ENCODE results near the gene CST11.
"Not testable (repeated sequence)": the region's sequence is repeated elsewhere in the genome, so short reads cannot be mapped to it uniquely, and the experiment has no call there.

Gene CST11

DNA sequence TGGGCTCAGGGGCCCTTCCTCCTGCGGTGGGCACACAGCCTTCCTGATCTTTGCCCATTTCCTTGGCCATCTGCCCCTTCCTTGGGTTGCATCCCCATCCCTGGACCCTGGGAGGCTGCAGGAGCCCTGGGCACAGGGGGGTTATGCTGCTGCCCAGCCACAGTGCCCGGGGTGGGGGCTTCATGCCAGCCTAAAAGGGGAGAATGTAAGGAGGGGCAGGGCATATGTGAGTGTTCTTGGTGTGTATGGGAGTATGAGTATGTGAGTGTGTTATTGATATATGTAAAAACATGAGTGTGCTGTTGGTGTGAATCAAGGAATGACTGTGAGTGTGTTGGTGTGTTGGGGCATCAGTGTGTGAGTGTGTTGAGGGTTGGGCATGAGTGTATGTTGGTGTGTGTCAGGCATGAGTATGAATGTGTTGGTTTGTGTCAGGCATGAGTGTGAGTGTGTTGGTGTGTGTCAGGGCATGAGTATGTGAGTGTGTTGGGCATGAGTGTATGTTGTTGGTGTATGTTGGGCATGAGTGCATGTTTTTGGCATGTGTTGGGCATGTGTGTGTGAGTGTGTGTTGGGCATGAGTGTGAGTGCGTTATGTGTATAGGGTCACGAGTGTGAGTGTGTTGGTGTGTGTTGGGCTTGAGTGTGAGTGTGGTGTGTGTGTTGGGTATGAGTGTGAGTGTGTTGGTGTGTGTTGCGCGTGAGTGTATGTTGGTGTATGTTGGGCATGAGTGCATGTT is 23.5 kb upstream of the CST11 start:
- Histone ChIP-seq H3K27me3 (replicated peaks) (no peaks in the 10 kb centered on the region), H3K27ac (no peak overlapping the region), H3K4me3 (ENCODE audit: low read depth, low read length) (no peak overlapping the region), H3K36me3 (replicated peaks) (no peaks in the 10 kb centered on the region)
- no peak for DNase-seq
- TF ChIP-seq, protein P1, sequence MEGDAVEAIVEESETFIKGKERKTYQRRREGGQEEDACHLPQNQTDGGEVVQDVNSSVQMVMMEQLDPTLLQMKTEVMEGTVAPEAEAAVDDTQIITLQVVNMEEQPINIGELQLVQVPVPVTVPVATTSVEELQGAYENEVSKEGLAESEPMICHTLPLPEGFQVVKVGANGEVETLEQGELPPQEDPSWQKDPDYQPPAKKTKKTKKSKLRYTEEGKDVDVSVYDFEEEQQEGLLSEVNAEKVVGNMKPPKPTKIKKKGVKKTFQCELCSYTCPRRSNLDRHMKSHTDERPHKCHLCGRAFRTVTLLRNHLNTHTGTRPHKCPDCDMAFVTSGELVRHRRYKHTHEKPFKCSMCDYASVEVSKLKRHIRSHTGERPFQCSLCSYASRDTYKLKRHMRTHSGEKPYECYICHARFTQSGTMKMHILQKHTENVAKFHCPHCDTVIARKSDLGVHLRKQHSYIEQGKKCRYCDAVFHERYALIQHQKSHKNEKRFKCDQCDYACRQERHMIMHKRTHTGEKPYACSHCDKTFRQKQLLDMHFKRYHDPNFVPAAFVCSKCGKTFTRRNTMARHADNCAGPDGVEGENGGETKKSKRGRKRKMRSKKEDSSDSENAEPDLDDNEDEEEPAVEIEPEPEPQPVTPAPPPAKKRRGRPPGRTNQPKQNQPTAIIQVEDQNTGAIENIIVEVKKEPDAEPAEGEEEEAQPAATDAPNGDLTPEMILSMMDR (IDR thresholded peaks at IDR 0.05; ENCODE audit: low read depth, low read length, missing control alignments) = no peak
- in situ Hi-C loops (cut with HindIII; ENCODE audit: low pct_ligation_motif_present, low sequenced_read_pairs) = no loop called here

DNA sequence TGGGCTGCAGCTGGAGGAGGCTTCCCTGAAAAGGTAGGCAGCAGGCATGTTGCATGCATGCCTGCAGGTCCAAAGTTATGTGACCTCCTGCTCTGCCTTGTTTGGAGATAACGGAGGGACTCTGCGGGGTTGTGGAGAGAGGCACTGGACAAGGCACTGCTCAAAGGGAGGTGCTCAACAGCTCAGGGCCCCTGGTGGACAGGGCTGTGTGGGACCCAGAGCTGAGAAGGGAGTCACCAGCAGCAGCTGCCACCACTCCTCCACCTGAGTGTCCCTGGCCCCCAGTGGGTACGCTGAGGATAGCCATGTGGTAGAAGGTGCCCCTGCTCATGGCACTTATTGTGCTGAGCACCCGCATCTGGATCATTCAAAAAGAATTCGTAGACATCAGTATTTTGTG is 22.7 kb upstream of the CST11 start:
- no peak overlapping the region for H3K4me3 ChIP-seq (ENCODE audit: low read depth, low read length)
- no peaks in the 10 kb centered on the region for H3K27me3 ChIP-seq (replicated peaks)
- TF ChIP-seq, protein P1 (IDR thresholded peaks at IDR 0.05; ENCODE audit: low read depth, low read length, missing control alignments) = no peak
- in situ Hi-C loops (cut with HindIII; ENCODE audit: low pct_ligation_motif_present, low sequenced_read_pairs) = no loop called here
- H3K27ac ChIP-seq = no peak overlapping the region
- H3K36me3 ChIP-seq (replicated peaks) = no peaks in the 10 kb centered on the region
- DNase-seq = no peak

DNA sequence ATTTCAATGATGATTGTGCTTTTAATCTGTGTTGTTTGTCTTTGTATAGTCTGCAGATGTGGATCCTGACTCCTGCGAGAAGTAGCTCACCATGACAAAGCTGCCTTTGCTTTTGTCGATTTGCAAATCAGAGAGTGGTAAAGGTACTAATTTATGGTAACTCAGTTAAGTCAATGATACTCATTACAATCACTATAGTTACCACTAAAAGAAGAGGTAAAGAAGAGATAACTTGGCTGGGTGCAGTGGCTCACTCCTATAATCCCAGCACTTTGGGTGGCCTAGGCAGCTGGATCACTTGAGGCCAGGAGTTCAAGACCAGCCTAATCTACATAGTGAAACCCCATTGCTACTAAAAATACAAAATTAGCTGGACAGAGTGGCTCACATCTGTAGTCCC is 20.6 kb upstream of the CST11 start:
- H3K27me3 ChIP-seq (replicated peaks); DNase-seq; H3K4me3 ChIP-seq (ENCODE audit: low read depth, low read length); H3K36me3 ChIP-seq (replicated peaks); in situ Hi-C loops (cut with HindIII; ENCODE audit: low pct_ligation_motif_present, low sequenced_read_pairs); H3K27ac ChIP-seq: not testable (repeated sequence)

DNA sequence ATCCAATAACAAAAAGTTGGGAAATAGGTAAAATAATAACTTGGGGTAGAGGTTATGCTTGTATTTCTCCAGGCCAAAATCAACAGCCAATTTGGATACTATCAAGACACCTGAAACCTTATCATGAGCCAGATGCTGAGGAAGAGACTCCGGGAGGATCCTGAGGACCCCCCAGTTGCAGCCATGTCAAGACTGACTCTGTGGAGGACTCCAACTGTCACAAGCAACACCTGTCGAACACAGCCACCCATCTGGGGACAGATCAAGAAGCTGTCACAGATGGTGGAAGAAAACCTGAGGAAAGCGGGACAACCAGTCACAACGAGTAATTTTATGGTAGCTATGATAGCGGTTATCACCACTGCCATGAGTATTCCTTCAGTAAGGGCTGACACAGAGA is 19.6 kb upstream of the CST11 start:
- H3K4me3 ChIP-seq (ENCODE audit: low read depth, low read length); in situ Hi-C loops (cut with HindIII; ENCODE audit: low pct_ligation_motif_present, low sequenced_read_pairs); H3K27me3 ChIP-seq (replicated peaks); H3K27ac ChIP-seq; DNase-seq; H3K36me3 ChIP-seq (replicated peaks): not testable (repeated sequence)

DNA sequence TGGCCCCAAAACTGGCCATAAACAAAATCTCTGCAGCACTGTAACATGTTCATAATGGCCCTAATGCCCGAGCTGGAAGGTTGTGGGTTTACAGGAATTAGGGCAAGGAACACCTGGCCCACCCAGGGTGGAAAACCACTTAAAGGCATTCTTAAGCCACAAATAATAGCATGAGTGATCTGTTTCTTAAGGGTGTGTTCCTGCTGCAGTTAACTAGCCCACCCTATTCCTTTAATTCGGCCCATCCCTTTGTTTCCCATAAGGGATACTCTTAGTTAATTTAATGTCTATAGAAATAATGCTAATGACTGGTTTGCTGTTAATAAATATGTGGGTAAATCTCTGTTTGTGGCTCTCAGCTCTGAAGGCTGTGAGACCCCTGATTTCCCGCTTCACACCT is 14.3 kb upstream of the CST11 start:
- H3K4me3 ChIP-seq (ENCODE audit: low read depth, low read length); DNase-seq; H3K27ac ChIP-seq; H3K36me3 ChIP-seq (replicated peaks); in situ Hi-C loops (cut with HindIII; ENCODE audit: low pct_ligation_motif_present, low sequenced_read_pairs); H3K27me3 ChIP-seq (replicated peaks): not testable (repeated sequence)

DNA sequence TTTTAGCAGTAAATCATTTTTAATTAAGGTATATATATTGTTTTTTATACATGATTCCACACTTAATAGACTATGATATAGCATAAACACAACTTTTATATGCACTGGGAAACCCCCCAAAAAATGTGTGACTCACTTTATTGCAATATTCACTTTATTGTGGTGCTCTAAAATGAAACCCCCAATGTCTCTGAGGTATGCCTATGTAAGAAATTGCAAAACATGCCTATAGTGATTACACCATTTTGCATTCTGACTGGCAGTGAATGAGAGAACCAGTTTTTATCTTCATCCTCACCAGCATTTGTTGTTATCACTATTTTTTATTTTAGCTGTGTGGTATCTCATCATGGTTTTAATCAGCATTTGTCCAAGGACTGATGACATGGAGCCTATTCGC is 8.5 kb upstream of the CST11 start:
- in situ Hi-C loops (cut with HindIII; ENCODE audit: low pct_ligation_motif_present, low sequenced_read_pairs) = no loop called here
- Histone ChIP-seq H3K36me3 (replicated peaks) (no peaks in the 10 kb centered on the region), H3K27me3 (replicated peaks) (no peaks in the 10 kb centered on the region), H3K27ac (no peak overlapping the region), H3K4me3 (ENCODE audit: low read depth, low read length) (no peak overlapping the region)
- TF ChIP-seq, protein P1 (IDR thresholded peaks at IDR 0.05; ENCODE audit: low read depth, low read length, missing control alignments) = no peak
- no peak for DNase-seq

DNA sequence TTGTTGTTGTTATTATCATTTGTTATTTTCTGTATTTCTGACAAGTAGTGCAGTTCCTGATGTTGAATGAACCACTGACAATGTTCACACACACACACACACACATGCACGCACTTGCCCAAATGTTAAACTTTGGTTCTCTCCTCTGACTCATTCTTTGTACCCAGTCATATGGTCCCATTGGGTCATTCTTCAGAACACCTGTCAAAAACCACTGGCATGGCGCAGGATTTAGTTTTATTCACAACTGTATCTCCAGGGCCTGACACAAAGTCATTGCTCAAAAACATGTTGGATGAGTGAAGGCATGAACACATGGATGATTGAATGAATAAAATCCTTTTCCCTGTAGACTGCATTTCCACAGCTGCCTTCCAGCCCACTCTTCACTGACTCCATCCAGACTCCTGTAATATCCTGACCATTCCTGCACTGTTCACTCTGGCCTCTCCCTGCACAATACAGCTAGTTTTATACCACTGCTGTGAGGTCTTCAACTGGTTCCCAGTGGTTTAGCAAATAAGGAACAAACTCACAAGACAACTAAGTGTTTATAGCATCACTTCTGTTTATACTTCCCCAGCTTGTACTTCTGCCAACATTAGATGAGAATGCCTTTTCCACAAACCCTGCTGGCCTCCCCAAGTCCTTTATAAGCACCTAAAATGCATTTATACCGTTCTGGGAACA is 6.9 kb upstream of the CST11 start:
- no peak overlapping the region for H3K4me3 ChIP-seq (ENCODE audit: low read depth, low read length)
- in situ Hi-C loops (cut with HindIII; ENCODE audit: low pct_ligation_motif_present, low sequenced_read_pairs) = no loop called here
- H3K36me3 ChIP-seq (replicated peaks) = no peaks in the 10 kb centered on the region
- DNase-seq = no peak
- H3K27me3 ChIP-seq (replicated peaks) = no peaks in the 10 kb centered on the region
- H3K27ac ChIP-seq = no peak overlapping the region
- TF ChIP-seq, protein P1 (IDR thresholded peaks at IDR 0.05; ENCODE audit: low read depth, low read length, missing control alignments) = no peak
